HCT116 (cell line): ENCODE measurements around the gene PARD6G. TPM values are rescaled to one million over a fixed set of nuclear protein-coding genes. Genes with fewer than 3 reads are reported as not detected.

Experiments used
- ATAC-seq: fragments of 200-7000 bp; cut with Tn5 transposase; 2 replicates; pipeline ENCODE4 v1.9.1; 2020; ENCODE audit warnings: mild to moderate bottlenecking, moderate library complexity
- BruUV-seq: library from RNA; stranded (reverse); fragments of 400-500 nt; replicated peaks from 2 replicates; lab custom pipeline; 2021; lab: Mats Ljungman, UMichigan
- CTCF ChIA-PET: fragments of 300-600 bp; sonication (Branson Sonifier 250); formaldehyde crosslinking; loops from one replicate; lab custom pipeline; 2021; ENCODE audit warnings: antibody characterized with exemption; lab: Charles Lee
- POLR2A ChIA-PET: fragments of 300-600, 350-600 bp; sonication (Branson Sonifier 250); formaldehyde crosslinking; loops from one replicate; lab custom pipeline; 2021; ENCODE audit warnings: antibody characterized with exemption; lab: Charles Lee
- RAD21 ChIA-PET, 2 experiments: fragments of 300-600 bp; sonication (Branson Sonifier 250); formaldehyde crosslinking; loops; one replicate each; lab custom pipeline; 2023; ENCODE audit warnings: low total read pairs in 2 of 2; ENCODE audit not compliant: uncharacterized antibody in 2 of 2, unreplicated experiment in 2 of 2, low non-redundant PET in 1 of 2; lab: Charles Lee
- DNase-seq: peaks from one replicate; pipeline ENCODE4 v3.0.0-alpha.2; 2010; ENCODE audit warnings: low read depth, low spot score
- H2AFZ ChIP-seq: fragments of 200-600 bp; shearing (Covaris generic), sonication (generic); 2 replicates; pipeline ENCODE4 v1.6.1; 2017; ENCODE audit warnings: low read depth, mixed run types, mixed read lengths, antibody characterized with exemption, low read length; ENCODE audit not compliant: poor library complexity, severe bottlenecking
- H3K27ac ChIP-seq: 2 replicates; pipeline ENCODE4 v1.5.1; 2012; ENCODE audit warnings: low read depth, low read length
- H3K27me3 ChIP-seq: fragments of 200-600 bp; sonication (generic); 2 replicates; pipeline ENCODE4 v1.6.1; 2016; ENCODE audit warnings: mixed run types, low read length, mixed read lengths; ENCODE audit not compliant: insufficient read depth
- H3K36me3 ChIP-seq, 2 experiments: fragments of 200-500 bp in 1 of 2; fragments of 200-600 bp in 1 of 2; sonication (Bioruptor generic) in 1 of 2; sonication (generic) in 1 of 2; 2 replicates each; pipeline versions ENCODE4 v1.5.1 to v1.6.1; 2014 to 2016; ENCODE audit warnings: low read length in 2 of 2, inconsistent platforms in 1 of 2, mixed read lengths in 1 of 2, mixed run types in 1 of 2; ENCODE audit not compliant: insufficient read depth in 2 of 2, control insufficient read depth in 1 of 2
- H3K4me1 ChIP-seq, 2 experiments: fragments of 200-600 bp in 1 of 2; sonication (generic) in 1 of 2; 2 replicates each; pipeline versions ENCODE4 v1.5.1 to v1.6.1; 2012 to 2017; ENCODE audit warnings: low read length in 2 of 2, inconsistent platforms in 1 of 2, mild to moderate bottlenecking in 1 of 2, mixed read lengths in 1 of 2, mixed run types in 1 of 2, moderate library complexity in 1 of 2; ENCODE audit not compliant: insufficient read depth in 2 of 2, control insufficient read depth in 1 of 2
- H3K4me2 ChIP-seq: fragments of 200-600 bp; sonication (generic); 2 replicates; pipeline ENCODE4 v1.6.1; 2017; ENCODE audit warnings: mixed run types, low read length, mixed read lengths
- H3K4me3 ChIP-seq, 2 experiments: fragments of 200-600 bp in 1 of 2; sonication (generic) in 1 of 2; replicated peaks in 1 of 2; 2 replicates each; pipeline ENCODE4 v1.5.1; 2011 to 2016; ENCODE audit warnings: low read length in 2 of 2, control low read depth in 1 of 2, low read depth in 1 of 2, mild to moderate bottlenecking in 1 of 2, mixed read lengths in 1 of 2, mixed run types in 1 of 2
- H3K79me2 ChIP-seq: fragments of 200-600 bp; sonication (generic); 2 replicates; pipeline ENCODE4 v1.6.1; 2017; ENCODE audit warnings: mild to moderate bottlenecking, mixed run types, low read length, moderate library complexity, mixed read lengths; ENCODE audit not compliant: insufficient read depth
- H3K9ac ChIP-seq: fragments of 200-600 bp; sonication (generic); 2 replicates; pipeline ENCODE4 v1.6.1; 2016; ENCODE audit warnings: low read length, mixed read lengths
- H3K9me2 ChIP-seq: fragments of 200-600 bp; sonication (generic), shearing (Covaris generic); 2 replicates; pipeline ENCODE4 v1.6.1; 2017; ENCODE audit warnings: mixed run types, mild to moderate bottlenecking, moderate library complexity; ENCODE audit not compliant: insufficient read depth
- H3K9me3 ChIP-seq, 2 experiments: fragments of 200-500 bp in 1 of 2; fragments of 200-600 bp in 1 of 2; sonication (Bioruptor generic) in 1 of 2; sonication (generic) in 1 of 2; 2 replicates each; pipeline ENCODE4 v1.6.1; 2014 to 2017; ENCODE audit warnings: low read length in 2 of 2, mixed read lengths in 2 of 2, inconsistent platforms in 1 of 2, low read depth in 1 of 2, mild to moderate bottlenecking in 1 of 2, mixed run types in 1 of 2, moderate library complexity in 1 of 2; ENCODE audit not compliant: control insufficient read depth in 1 of 2, insufficient read depth in 1 of 2
- H4K20me1 ChIP-seq: fragments of 200-600 bp; sonication (generic), shearing (Covaris generic); 2 replicates; pipeline ENCODE4 v1.6.1; 2017; ENCODE audit warnings: mixed run types, mild to moderate bottlenecking, moderate library complexity; ENCODE audit not compliant: insufficient read depth
- ATF3 ChIP-seq: IDR thresholded peaks from 2 replicates; pipeline ENCODE4 v1.6.1; 2012
- CEBPB ChIP-seq: IDR thresholded peaks from 2 replicates; pipeline ENCODE4 v1.6.1; 2012; ENCODE audit warnings: low read depth
- EZH2 ChIP-seq: fragments of 200-600 bp; sonication (generic); IDR thresholded peaks from 2 replicates; pipeline ENCODE4 v1.6.1; 2017; ENCODE audit warnings: antibody characterized with exemption, mixed run types
- POLR2A ChIP-seq: IDR thresholded peaks from 2 replicates; pipeline ENCODE4 v1.7.0; 2011; ENCODE audit warnings: borderline replicate concordance; ENCODE audit not compliant: insufficient read depth, insufficient read length; ENCODE audit errors: extremely low read depth
- RAD21 ChIP-seq: IDR thresholded peaks from 2 replicates; pipeline ENCODE4 v1.6.1; 2012; ENCODE audit warnings: low read depth, mild to moderate bottlenecking
- SIN3A ChIP-seq: IDR thresholded peaks from 2 replicates; pipeline ENCODE4 v1.6.1; 2012; ENCODE audit warnings: low read depth
- TCF7L2 ChIP-seq: IDR thresholded peaks from 2 replicates; pipeline ENCODE4 v1.7.0; 2011; ENCODE audit warnings: borderline replicate concordance, inconsistent platforms; ENCODE audit not compliant: insufficient read depth, insufficient read length; ENCODE audit errors: extremely low read depth
- YY1 ChIP-seq: IDR thresholded peaks from 2 replicates; pipeline ENCODE4 v1.6.1; 2011; ENCODE audit warnings: low read length, low read depth, moderate library complexity, mild to moderate bottlenecking; ENCODE audit not compliant: insufficient replicate concordance; ENCODE audit errors: extremely low read depth
- intact Hi-C: fragments of 100-400 bp; cut with micrococcal nuclease; formaldehyde crosslinking; loops from 2 replicates; pipeline ENCODE4 v1.10.0; 2022
- total RNA-seq: library from RNA; stranded (reverse); gene quantifications from one replicate; pipeline ENCODE4 v1.2.1, GENCODE V29; 2021; ENCODE audit not compliant: unreplicated experiment
- TF ChIP-seq, protein P1 (sequence below): IDR thresholded peaks from 2 replicates; pipeline ENCODE4 v1.6.1; 2012; ENCODE audit warnings: low read depth
- TF ChIP-seq, protein P2 (sequence below), 3 experiments: fragments of 200-600 bp in 1 of 3; sonication (generic) in 1 of 3; IDR thresholded peaks in 2 of 3; conservative IDR thresholded peaks in 1 of 3; 2 replicates each; pipeline ENCODE4 v1.5.1; 2012 to 2017; ENCODE audit warnings: low read depth in 2 of 3, low read length in 2 of 3, antibody characterized with exemption in 1 of 3, borderline replicate concordance in 1 of 3, control low read depth in 1 of 3, mild to moderate bottlenecking in 1 of 3, mixed read lengths in 1 of 3, mixed run types in 1 of 3, moderate library complexity in 1 of 3; ENCODE audit not compliant: insufficient read depth in 1 of 3

PARD6G gene
- total RNA-seq, 1 experiment from 2014 or later, result 12.8 TPM

DNA sequence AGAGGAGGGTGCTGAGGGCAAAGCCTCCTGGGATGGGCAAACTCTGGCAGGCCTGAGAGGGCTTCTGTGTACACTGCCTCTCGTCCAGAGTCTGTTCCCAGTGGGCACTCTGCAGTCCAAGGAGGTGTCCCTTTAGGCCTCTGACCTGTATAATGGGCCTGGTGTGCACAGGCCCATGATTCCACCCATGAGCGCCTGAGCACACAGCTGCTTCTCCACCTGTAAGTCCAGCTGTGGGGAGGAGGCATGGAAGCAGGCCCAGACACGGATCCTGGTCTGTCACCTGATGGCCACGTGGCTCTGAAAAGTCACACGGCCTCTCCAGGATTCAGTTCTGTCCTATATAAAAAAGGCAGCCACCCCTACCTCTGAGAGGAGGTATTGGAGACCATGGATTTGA lies 57.0 kb downstream of the PARD6G start:
- ATAC-seq (no peak), DNase-seq (no peak)
- no peak overlapping the region for H2AFZ ChIP-seq
- H3K9me2 ChIP-seq, result no peaks in the 10 kb centered on the region
- H3K9me3 ChIP-seq, result no peaks in the 10 kb centered on the region
- no TSS peak for BruUV-seq
- POLR2A ChIA-PET, result no interaction called here
- CTCF ChIA-PET, result no interaction called here
- no peaks in the 10 kb centered on the region for H3K4me1 ChIP-seq
- H3K79me2 ChIP-seq, result no peaks in the 10 kb centered on the region
- no peak overlapping the region for H3K9ac ChIP-seq
- no peaks in the 10 kb centered on the region for H3K36me3 ChIP-seq
- no peaks in the 10 kb centered on the region for H3K27me3 ChIP-seq
- H4K20me1 ChIP-seq, result no peaks in the 10 kb centered on the region
- no peak overlapping the region for H3K4me2 ChIP-seq
- H3K27ac ChIP-seq, result no peak overlapping the region
- intact Hi-C loops, result no loop called here
- RAD21 ChIA-PET, result no interaction called here
- H3K4me3 ChIP-seq, result no peak overlapping the region
- TF ChIP-seq CEBPB, result no peak
- no peak for TF ChIP-seq EZH2
- no peak for TF ChIP-seq YY1

GRCh38 chr18:80189531-80189865 lies 57.8 kb downstream of the PARD6G start:
- intact Hi-C loops, result no loop called here
- ChIA-PET POLR2A (no interaction called here), CTCF (no interaction called here), RAD21 (no interaction called here)
- H3K4me2 ChIP-seq, result no peak overlapping the region
- H3K9me3 ChIP-seq, result no peaks in the 10 kb centered on the region
- H2AFZ ChIP-seq, result no peak overlapping the region
- no peaks in the 10 kb centered on the region for H3K9me2 ChIP-seq
- no peak overlapping the region for H3K4me3 ChIP-seq
- H3K79me2 ChIP-seq, result no peaks in the 10 kb centered on the region
- ATAC-seq, result no peak
- no peak for DNase-seq
- no peaks in the 10 kb centered on the region for H3K27me3 ChIP-seq
- H3K4me1 ChIP-seq, result no peaks in the 10 kb centered on the region
- BruUV-seq, result no TSS peak
- H3K9ac ChIP-seq, result no peak overlapping the region
- TF ChIP-seq, protein P1, sequence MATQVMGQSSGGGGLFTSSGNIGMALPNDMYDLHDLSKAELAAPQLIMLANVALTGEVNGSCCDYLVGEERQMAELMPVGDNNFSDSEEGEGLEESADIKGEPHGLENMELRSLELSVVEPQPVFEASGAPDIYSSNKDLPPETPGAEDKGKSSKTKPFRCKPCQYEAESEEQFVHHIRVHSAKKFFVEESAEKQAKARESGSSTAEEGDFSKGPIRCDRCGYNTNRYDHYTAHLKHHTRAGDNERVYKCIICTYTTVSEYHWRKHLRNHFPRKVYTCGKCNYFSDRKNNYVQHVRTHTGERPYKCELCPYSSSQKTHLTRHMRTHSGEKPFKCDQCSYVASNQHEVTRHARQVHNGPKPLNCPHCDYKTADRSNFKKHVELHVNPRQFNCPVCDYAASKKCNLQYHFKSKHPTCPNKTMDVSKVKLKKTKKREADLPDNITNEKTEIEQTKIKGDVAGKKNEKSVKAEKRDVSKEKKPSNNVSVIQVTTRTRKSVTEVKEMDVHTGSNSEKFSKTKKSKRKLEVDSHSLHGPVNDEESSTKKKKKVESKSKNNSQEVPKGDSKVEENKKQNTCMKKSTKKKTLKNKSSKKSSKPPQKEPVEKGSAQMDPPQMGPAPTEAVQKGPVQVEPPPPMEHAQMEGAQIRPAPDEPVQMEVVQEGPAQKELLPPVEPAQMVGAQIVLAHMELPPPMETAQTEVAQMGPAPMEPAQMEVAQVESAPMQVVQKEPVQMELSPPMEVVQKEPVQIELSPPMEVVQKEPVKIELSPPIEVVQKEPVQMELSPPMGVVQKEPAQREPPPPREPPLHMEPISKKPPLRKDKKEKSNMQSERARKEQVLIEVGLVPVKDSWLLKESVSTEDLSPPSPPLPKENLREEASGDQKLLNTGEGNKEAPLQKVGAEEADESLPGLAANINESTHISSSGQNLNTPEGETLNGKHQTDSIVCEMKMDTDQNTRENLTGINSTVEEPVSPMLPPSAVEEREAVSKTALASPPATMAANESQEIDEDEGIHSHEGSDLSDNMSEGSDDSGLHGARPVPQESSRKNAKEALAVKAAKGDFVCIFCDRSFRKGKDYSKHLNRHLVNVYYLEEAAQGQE, result no peak
- TF ChIP-seq TCF7L2, result no peak
- TF ChIP-seq EZH2, result no peak
- no peak for TF ChIP-seq POLR2A
- TF ChIP-seq, protein P2, sequence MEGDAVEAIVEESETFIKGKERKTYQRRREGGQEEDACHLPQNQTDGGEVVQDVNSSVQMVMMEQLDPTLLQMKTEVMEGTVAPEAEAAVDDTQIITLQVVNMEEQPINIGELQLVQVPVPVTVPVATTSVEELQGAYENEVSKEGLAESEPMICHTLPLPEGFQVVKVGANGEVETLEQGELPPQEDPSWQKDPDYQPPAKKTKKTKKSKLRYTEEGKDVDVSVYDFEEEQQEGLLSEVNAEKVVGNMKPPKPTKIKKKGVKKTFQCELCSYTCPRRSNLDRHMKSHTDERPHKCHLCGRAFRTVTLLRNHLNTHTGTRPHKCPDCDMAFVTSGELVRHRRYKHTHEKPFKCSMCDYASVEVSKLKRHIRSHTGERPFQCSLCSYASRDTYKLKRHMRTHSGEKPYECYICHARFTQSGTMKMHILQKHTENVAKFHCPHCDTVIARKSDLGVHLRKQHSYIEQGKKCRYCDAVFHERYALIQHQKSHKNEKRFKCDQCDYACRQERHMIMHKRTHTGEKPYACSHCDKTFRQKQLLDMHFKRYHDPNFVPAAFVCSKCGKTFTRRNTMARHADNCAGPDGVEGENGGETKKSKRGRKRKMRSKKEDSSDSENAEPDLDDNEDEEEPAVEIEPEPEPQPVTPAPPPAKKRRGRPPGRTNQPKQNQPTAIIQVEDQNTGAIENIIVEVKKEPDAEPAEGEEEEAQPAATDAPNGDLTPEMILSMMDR (IDR thresholded peaks at IDR 0.05 in 2 of 3, conservative IDR thresholded peaks at IDR 0.05 in 1 of 3; ENCODE audit: borderline replicate concordance in 1 of 3, insufficient read depth in 1 of 3, low read depth in 2 of 3, low read length in 2 of 3), result no peak
- TF ChIP-seq ATF3, result no peak
- no peak for TF ChIP-seq RAD21
- no peak for TF ChIP-seq SIN3A
- H3K27ac ChIP-seq, result no peak overlapping the region
- H3K36me3 ChIP-seq, result no peaks in the 10 kb centered on the region
- no peaks in the 10 kb centered on the region for H4K20me1 ChIP-seq
